Caco-2 (cell line): Measurements from ENCODE around the gene LRRC59. TPM values are rescaled to one million over a fixed set of nuclear protein-coding genes. Genes with fewer than 3 reads are reported as not detected.

Experiments used
- BruUV-seq: library from RNA; stranded (reverse); fragments of 400-500 nt; replicated peaks from 2 replicates; lab custom pipeline; 2021; lab: Mats Ljungman, UMichigan
- CTCF ChIA-PET: fragments of 300-600 bp; sonication (Branson Sonifier 250); formaldehyde crosslinking; loops from one replicate; lab custom pipeline; 2022; ENCODE audit warnings: antibody characterized with exemption; lab: Charles Lee
- POLR2A ChIA-PET: fragments of 300-600 bp; sonication (Branson Sonifier 250); formaldehyde crosslinking; loops from one replicate; lab custom pipeline; 2022; ENCODE audit warnings: antibody characterized with exemption; lab: Charles Lee
- DNase-seq, 2 experiments: peaks; one replicate each; pipeline versions ENCODE4 v3.0.0 to v3.0.0-alpha.2; 2020 to 2022
- H3K27me3 ChIP-seq: replicated peaks from 2 replicates; pipeline ENCODE4 v1.6.0; 2011; ENCODE audit warnings: low read length; ENCODE audit not compliant: control insufficient read depth, insufficient read depth
- H3K36me3 ChIP-seq: 2 replicates; pipeline ENCODE4 v1.5.1; 2011; ENCODE audit warnings: low read length; ENCODE audit not compliant: control insufficient read depth, insufficient read depth
- H3K4me1 ChIP-seq: fragments of 250-450 bp; sonication (Bioruptor Pico); 2 replicates; pipeline ENCODE4 v1.5.1; 2020; ENCODE audit warnings: mild to moderate bottlenecking
- H3K4me3 ChIP-seq: 2 replicates; pipeline ENCODE4 v1.5.1; 2011; ENCODE audit warnings: low read depth, mild to moderate bottlenecking, control low read depth, low read length
- H3K9me3 ChIP-seq: fragments of 250-450 bp; sonication (Bioruptor Pico); 2 replicates; pipeline ENCODE4 v1.5.1; 2020; ENCODE audit warnings: mild to moderate bottlenecking, moderate library complexity
- H3K27ac Mint-ChIP-seq: one replicate; pipeline ENCODE4 v1.8.0; 2022; ENCODE audit warnings: mixed read lengths; ENCODE audit not compliant: unreplicated experiment
- H3K27me3 Mint-ChIP-seq: one replicate; pipeline ENCODE4 v1.8.0; 2022; ENCODE audit warnings: mixed read lengths; ENCODE audit not compliant: insufficient read depth, unreplicated experiment
- H3K36me3 Mint-ChIP-seq: one replicate; pipeline ENCODE4 v1.8.0; 2022; ENCODE audit warnings: mild to moderate bottlenecking, mixed read lengths; ENCODE audit not compliant: insufficient read depth, unreplicated experiment
- H3K4me1 Mint-ChIP-seq: one replicate; pipeline ENCODE4 v1.8.0; 2022; ENCODE audit warnings: low read depth, mixed read lengths; ENCODE audit not compliant: unreplicated experiment
- H3K4me3 Mint-ChIP-seq: one replicate; pipeline ENCODE4 v1.8.0; 2022; ENCODE audit warnings: mild to moderate bottlenecking, moderate library complexity, mixed read lengths; ENCODE audit not compliant: unreplicated experiment
- H3K9me3 Mint-ChIP-seq: one replicate; pipeline ENCODE4 v1.8.0; 2022; ENCODE audit warnings: mixed read lengths; ENCODE audit not compliant: unreplicated experiment
- intact Hi-C: fragments of 100-400 bp; cut with micrococcal nuclease; formaldehyde crosslinking; loops from one replicate; pipeline ENCODE4 v1.10.0; 2022; ENCODE audit not compliant: unreplicated experiment
- total RNA-seq: library from RNA; stranded (reverse); gene quantifications from 2 replicates; pipeline ENCODE4 v1.2.3, GENCODE V29; 2022
- TF ChIP-seq, protein P1 (sequence below), 2 experiments: fragments of 200-600 bp in 1 of 2; IDR thresholded peaks; 1 replicate in 1 of 2; 2 replicates in 1 of 2; pipeline versions ENCODE4 v1.5.1 to v1.8.0; 2011 to 2022; ENCODE audit warnings: antibody characterized with exemption in 1 of 2, control low read depth in 1 of 2, inconsistent platforms in 1 of 2, low read depth in 1 of 2, low read length in 1 of 2, mild to moderate bottlenecking in 1 of 2, moderate library complexity in 1 of 2; ENCODE audit not compliant: insufficient read depth in 1 of 2, severe bottlenecking in 1 of 2, unreplicated experiment in 1 of 2

Gene LRRC59
- total RNA-seq, 1 experiment from 2014 or later, result 324 TPM

DNA sequence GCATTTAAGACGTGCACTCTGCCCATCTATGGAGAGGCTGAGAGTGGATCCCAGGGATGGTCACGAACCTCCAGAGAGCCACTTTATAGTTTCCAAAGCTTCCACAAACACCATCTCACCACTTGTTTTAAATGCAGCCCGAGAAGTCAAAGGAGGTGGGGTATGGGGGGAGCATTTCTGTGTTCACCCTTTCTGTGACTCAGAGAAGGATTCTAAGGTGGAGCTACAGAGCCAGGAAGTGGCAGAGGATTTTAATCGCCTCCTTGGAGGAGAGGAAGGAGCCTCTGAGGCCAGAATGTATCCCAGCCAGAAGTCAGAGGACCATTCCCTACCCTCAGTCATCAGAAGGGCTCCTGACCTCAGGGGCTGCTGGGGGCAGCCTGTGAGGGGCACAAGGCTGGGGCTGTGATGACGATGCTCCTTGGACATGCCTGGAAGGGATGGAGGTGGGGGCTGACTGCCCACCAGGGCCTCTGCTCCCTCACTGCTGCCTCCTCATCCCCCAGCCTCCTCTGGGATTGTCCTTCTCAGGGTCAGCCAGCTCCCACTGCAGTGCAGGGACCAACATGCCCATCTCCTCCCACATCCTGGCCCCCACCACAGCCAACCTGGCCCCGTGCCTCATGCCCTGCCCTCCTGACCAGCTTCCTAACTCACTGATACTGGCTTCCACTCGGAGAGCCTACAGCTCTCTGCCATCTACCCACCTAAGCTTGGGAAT lies 48.6 kb downstream of the LRRC59 start:
- ChIA-PET CTCF (interaction anchor here (0.6 to 1.0 kb wide), 3 partner anchors 48 to 586 kb away, joined by 3 to 5 read pairs (median 3); partner anchors contain the start of gene LRRC59), POLR2A (interaction anchor here (0.7 kb wide), 1 partner anchor 131 kb away, joined by 3 read pairs; no protein-coding TSS in a partner anchor)
- TF ChIP-seq, protein P1, sequence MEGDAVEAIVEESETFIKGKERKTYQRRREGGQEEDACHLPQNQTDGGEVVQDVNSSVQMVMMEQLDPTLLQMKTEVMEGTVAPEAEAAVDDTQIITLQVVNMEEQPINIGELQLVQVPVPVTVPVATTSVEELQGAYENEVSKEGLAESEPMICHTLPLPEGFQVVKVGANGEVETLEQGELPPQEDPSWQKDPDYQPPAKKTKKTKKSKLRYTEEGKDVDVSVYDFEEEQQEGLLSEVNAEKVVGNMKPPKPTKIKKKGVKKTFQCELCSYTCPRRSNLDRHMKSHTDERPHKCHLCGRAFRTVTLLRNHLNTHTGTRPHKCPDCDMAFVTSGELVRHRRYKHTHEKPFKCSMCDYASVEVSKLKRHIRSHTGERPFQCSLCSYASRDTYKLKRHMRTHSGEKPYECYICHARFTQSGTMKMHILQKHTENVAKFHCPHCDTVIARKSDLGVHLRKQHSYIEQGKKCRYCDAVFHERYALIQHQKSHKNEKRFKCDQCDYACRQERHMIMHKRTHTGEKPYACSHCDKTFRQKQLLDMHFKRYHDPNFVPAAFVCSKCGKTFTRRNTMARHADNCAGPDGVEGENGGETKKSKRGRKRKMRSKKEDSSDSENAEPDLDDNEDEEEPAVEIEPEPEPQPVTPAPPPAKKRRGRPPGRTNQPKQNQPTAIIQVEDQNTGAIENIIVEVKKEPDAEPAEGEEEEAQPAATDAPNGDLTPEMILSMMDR (IDR thresholded peaks at IDR 0.05; ENCODE audit: insufficient read depth in 1 of 2, low read depth in 1 of 2, low read length in 1 of 2, severe bottlenecking in 1 of 2, unreplicated experiment in 1 of 2), result no peak
- H3K4me3 ChIP-seq, result no peak overlapping the region
- H3K27ac Mint-ChIP-seq, result no peak overlapping the region
- H3K27me3 Mint-ChIP-seq, result no peaks in the 10 kb centered on the region
- no peaks in the 10 kb centered on the region for H3K27me3 ChIP-seq
- peaks cover 13% of the 10 kb centered on the region for H3K4me1 ChIP-seq
- H3K4me1 Mint-ChIP-seq, result peaks cover 22% of the 10 kb centered on the region
- peak in 1 of 2 experiments; percentile 44 for DNase-seq
- peak overlapping the region; percentile 27 for H3K4me3 Mint-ChIP-seq
- peaks cover 21% of the 10 kb centered on the region for H3K36me3 Mint-ChIP-seq
- BruUV-seq, result no TSS peak
- no peaks in the 10 kb centered on the region for H3K9me3 Mint-ChIP-seq
- H3K9me3 ChIP-seq, result no peaks in the 10 kb centered on the region
- intact Hi-C loops, result no loop called here
- H3K36me3 ChIP-seq, result peaks cover 2% of the 10 kb centered on the region; the same call in 1 of the 2 replicates

DNA sequence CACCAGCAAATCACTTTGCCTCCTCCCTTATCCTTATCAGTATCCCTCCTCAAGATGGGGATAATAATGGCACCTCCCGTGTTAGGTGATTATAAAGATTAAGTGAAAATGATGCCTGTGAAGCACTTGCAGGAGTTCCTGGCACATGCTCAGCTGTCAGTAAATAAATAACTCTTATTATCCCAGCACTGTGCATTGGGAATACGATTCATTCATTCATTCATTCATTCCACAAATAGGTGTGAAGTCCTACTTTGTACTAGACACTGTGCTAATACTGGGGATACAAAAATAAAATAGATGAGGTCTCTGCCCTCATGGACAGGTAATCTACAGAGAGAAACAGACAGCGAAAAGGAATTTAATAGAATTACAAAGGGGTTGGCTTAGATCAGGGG lies 49.4 kb downstream of the LRRC59 start:
- Mint-ChIP-seq H3K27ac (no peak overlapping the region), H3K9me3 (no peaks in the 10 kb centered on the region), H3K4me3 (peak overlapping the region; percentile 96), H3K36me3 (peaks cover 21% of the 10 kb centered on the region), H3K27me3 (no peaks in the 10 kb centered on the region), H3K4me1 (peaks cover 22% of the 10 kb centered on the region)
- intact Hi-C loops, result loop anchor here (2.0 kb wide), 2 partner anchors 25 to 49 kb away; partner anchors contain the start of genes EME1, LRRC59 and MRPL27
- CTCF ChIA-PET, result interaction anchor here (0.6 kb wide), 1 partner anchor 171 kb away, joined by 5 read pairs; no protein-coding TSS in a partner anchor
- Histone ChIP-seq H3K36me3 (peaks cover 2% of the 10 kb centered on the region; the same call in 1 of the 2 replicates), H3K4me1 (peaks cover 13% of the 10 kb centered on the region), H3K27me3 (no peaks in the 10 kb centered on the region), H3K9me3 (no peaks in the 10 kb centered on the region), H3K4me3 (no peak overlapping the region)
- POLR2A ChIA-PET, result interaction anchor here (2.5 kb wide), 1 partner anchor 15 kb away, joined by 14 read pairs; no protein-coding TSS in a partner anchor
- TF ChIP-seq, protein P1 (IDR thresholded peaks at IDR 0.05; ENCODE audit: insufficient read depth in 1 of 2, low read depth in 1 of 2, low read length in 1 of 2, severe bottlenecking in 1 of 2, unreplicated experiment in 1 of 2), result no peak
- no TSS peak for BruUV-seq
- DNase-seq, result no peak

DNA sequence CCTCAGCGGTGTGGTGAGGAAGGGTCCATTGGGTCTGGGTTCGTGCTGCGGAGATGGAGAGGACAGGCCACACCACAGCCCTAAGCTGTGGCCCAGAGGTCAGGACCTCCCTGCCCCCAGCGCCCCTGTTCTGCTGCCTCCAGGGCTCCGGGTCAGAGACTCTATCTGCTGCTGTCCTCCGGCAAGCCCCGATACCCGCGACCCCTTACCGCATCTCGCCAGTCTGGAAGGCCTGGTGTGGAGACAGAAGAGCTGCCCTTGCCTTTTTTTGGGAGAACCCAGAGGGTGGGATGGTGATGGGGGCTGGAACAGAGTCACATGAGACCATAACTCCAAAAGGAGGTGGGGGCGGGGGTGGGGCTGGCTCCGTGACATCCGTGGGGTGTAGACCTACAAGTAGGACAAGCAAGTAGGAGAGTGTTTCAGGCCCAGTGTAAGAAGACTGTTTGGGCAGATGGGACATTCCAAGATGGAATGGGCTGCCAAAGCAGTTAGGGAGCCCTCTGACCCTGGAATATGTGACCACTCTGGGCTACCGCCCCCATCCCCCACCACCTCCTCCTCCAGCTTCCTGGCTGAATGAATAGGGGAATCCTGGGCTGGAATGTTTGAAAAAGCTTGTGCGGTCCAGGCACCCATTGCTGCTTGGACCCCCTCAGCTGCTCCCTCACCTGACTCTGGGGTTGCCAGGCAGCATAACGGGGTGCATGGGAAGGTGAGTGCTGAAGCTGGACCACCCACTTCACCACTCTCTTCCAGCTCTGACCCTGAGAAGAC lies 50.0 kb downstream of the LRRC59 start:
- ChIA-PET CTCF (interaction anchor here (0.6 to 1.8 kb wide), 8 partner anchors 15 to 595 kb away, joined by 3 to 19 read pairs (median 3); partner anchors contain the start of gene LRRC59), POLR2A (interaction anchor here (0.6 to 2.5 kb wide), 5 partner anchors 10 to 167 kb away, joined by 4 to 14 read pairs (median 4); partner anchors contain the start of gene LRRC59)
- H3K9me3 Mint-ChIP-seq, result no peaks in the 10 kb centered on the region
- no TSS peak for BruUV-seq
- H3K36me3 Mint-ChIP-seq, result peaks cover 17% of the 10 kb centered on the region
- Histone ChIP-seq H3K27me3 (no peaks in the 10 kb centered on the region), H3K9me3 (no peaks in the 10 kb centered on the region), H3K36me3 (0 out of 2 replicates have a peak, but pooled peaks cover 2% of the 10 kb centered on the region), H3K4me1 (peaks cover 13% of the 10 kb centered on the region), H3K4me3 (peak overlapping the region; percentile 85)
- TF ChIP-seq, protein P1 (IDR thresholded peaks at IDR 0.05; ENCODE audit: insufficient read depth in 1 of 2, low read depth in 1 of 2, low read length in 1 of 2, severe bottlenecking in 1 of 2, unreplicated experiment in 1 of 2), result no peak
- intact Hi-C loops, result loop anchor here (2.0 kb wide), 2 partner anchors 25 to 49 kb away; partner anchors contain the start of genes EME1, LRRC59 and MRPL27
- peak overlapping the region; percentile 96 for H3K4me3 Mint-ChIP-seq
- peak overlapping the region; percentile 81 for H3K27ac Mint-ChIP-seq
- H3K27me3 Mint-ChIP-seq, result no peaks in the 10 kb centered on the region
- H3K4me1 Mint-ChIP-seq, result peaks cover 22% of the 10 kb centered on the region
- DNase-seq, result peak in 1 of 2 experiments; percentile 62
